Loucy (cell line): ENCODE measurements around the gene CNNM3.

Experiments
- H2AFZ ChIP-seq: fragments of 200-600 bp; sonication (generic); 2 replicates; pipeline ENCODE4 v1.6.0; 2016; ENCODE audit warnings: antibody characterized with exemption, mild to moderate bottlenecking, low read length, moderate library complexity
- H3F3A ChIP-seq: fragments of 200-600 bp; 2 replicates; pipeline ENCODE4 v1.6.0; 2016; ENCODE audit warnings: antibody characterized with exemption, low read depth, mild to moderate bottlenecking
- H3K27me3 ChIP-seq: fragments of 200-600 bp; sonication (generic); 2 replicates; pipeline ENCODE4 v1.6.1; 2014; ENCODE audit warnings: low read length, mild to moderate bottlenecking; ENCODE audit not compliant: insufficient read depth, poor library complexity, severe bottlenecking
- H3K36me3 ChIP-seq: fragments of 200-600 bp; sonication (generic); 2 replicates; pipeline ENCODE4 v1.6.1; 2016; ENCODE audit warnings: low read length; ENCODE audit not compliant: insufficient read depth
- H3K4me1 ChIP-seq: fragments of 200-600 bp; sonication (generic); 2 replicates; pipeline ENCODE4 v1.5.1; 2014; ENCODE audit warnings: low read length, mild to moderate bottlenecking; ENCODE audit not compliant: insufficient read depth, poor library complexity, severe bottlenecking
- H3K4me2 ChIP-seq: fragments of 200-600 bp; sonication (generic); 2 replicates; pipeline ENCODE4 v1.6.0; 2014; ENCODE audit warnings: antibody characterized with exemption, low read length, low read depth, mild to moderate bottlenecking; ENCODE audit not compliant: poor library complexity, severe bottlenecking
- H3K4me3 ChIP-seq: fragments of 200-600 bp; sonication (generic); 2 replicates; pipeline ENCODE4 v1.5.1; 2014; ENCODE audit warnings: low read length, mild to moderate bottlenecking, mixed read lengths; ENCODE audit not compliant: poor library complexity, severe bottlenecking
- H3K79me2 ChIP-seq: fragments of 200-600 bp; sonication (generic); 2 replicates; pipeline ENCODE4 v1.6.1; 2014; ENCODE audit warnings: low read length; ENCODE audit not compliant: insufficient read depth
- H3K9ac ChIP-seq: fragments of 200-600 bp; sonication (generic); 2 replicates; pipeline ENCODE4 v1.6.0; 2014; ENCODE audit warnings: mild to moderate bottlenecking, low read depth, low read length, moderate library complexity; ENCODE audit not compliant: poor library complexity, severe bottlenecking
- H3K9me2 ChIP-seq: fragments of 200-600 bp; sonication (generic); replicated peaks from 2 replicates; pipeline ENCODE4 v1.6.1; 2016; ENCODE audit warnings: low read depth, low read length, mixed read lengths
- H3K9me3 ChIP-seq: fragments of 200-600 bp; sonication (generic); 2 replicates; pipeline ENCODE4 v1.6.1; 2014; ENCODE audit warnings: mild to moderate bottlenecking, antibody characterized with exemption, low read length, low read depth; ENCODE audit not compliant: insufficient read depth
- H4K20me1 ChIP-seq: fragments of 200-600 bp; sonication (generic); 2 replicates; pipeline ENCODE4 v1.6.0; 2014; ENCODE audit warnings: antibody characterized with exemption, low read length, mild to moderate bottlenecking; ENCODE audit not compliant: insufficient read depth, poor library complexity, severe bottlenecking
- CTCF ChIP-seq: fragments of 200-600 bp; sonication (generic); conservative IDR thresholded peaks from 2 replicates; pipeline ENCODE4 v1.5.1; 2014; ENCODE audit warnings: mild to moderate bottlenecking, antibody characterized with exemption, low read length
- EZH2phosphoT487 ChIP-seq: fragments of 200-600 bp; IDR thresholded peaks from 2 replicates; pipeline ENCODE4 v1.6.1; 2018; ENCODE audit warnings: antibody characterized with exemption, mild to moderate bottlenecking, moderate library complexity, borderline replicate concordance

CNNM3 gene

GRCh38 chr2:96772903-96773671 is 43.0 kb upstream of the CNNM3 start:
- Histone ChIP-seq H3K9ac (no peak overlapping the region), H4K20me1 (no peaks in the 10 kb centered on the region)
- TF ChIP-seq EZH2phosphoT487 (no peak), CTCF (no peak)

DNA sequence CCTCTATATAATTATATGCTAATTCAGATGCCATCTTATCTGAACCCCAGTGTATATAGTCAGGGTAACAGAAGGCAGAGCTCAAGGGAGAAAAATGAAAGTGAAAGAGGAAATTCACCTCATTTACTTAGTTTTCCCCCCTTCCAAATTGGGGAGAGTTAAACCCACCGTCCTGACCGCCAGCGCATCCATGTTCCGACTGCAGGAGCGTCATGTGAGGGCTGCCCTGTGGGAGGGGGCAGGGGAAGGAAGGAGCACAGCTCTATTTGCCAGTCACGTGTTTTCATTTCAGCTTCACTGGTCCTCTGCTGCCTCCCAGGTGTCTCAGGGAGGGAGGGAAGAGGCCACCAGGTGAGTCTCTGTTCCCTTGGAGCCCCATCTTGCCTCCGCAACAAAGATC is 42.1 kb upstream of the CNNM3 start:
- no peak overlapping the region for H3K9ac ChIP-seq
- TF ChIP-seq CTCF (no peak), EZH2phosphoT487 (no peak)
- H3K9me2 ChIP-seq = no peaks in the 10 kb centered on the region
- no peaks in the 10 kb centered on the region for H3F3A ChIP-seq
- no peaks in the 10 kb centered on the region for H3K79me2 ChIP-seq
- no peaks in the 10 kb centered on the region for H3K9me3 ChIP-seq
- H2AFZ ChIP-seq = peak overlapping the region; percentile 65; the same call in 1 of the 2 replicates
- H3K4me1 ChIP-seq = peaks cover 5% of the 10 kb centered on the region
- H3K27me3 ChIP-seq = no peaks in the 10 kb centered on the region
- no peaks in the 10 kb centered on the region for H3K36me3 ChIP-seq
- peak overlapping the region; percentile 53 for H3K4me3 ChIP-seq
- H3K4me2 ChIP-seq = peak overlapping the region; percentile 66
- H4K20me1 ChIP-seq = no peaks in the 10 kb centered on the region

More at GRCh38 chr2:96772903-96773671, 43.0 kb upstream of the CNNM3 start:
- H3K79me2 ChIP-seq = no peaks in the 10 kb centered on the region
- H3F3A ChIP-seq = no peaks in the 10 kb centered on the region
- no peaks in the 10 kb centered on the region for H3K9me2 ChIP-seq
- no peaks in the 10 kb centered on the region for H3K27me3 ChIP-seq
- no peak overlapping the region for H3K4me2 ChIP-seq
- H3K9me3 ChIP-seq = no peaks in the 10 kb centered on the region
- H3K4me1 ChIP-seq = peaks cover 5% of the 10 kb centered on the region
- no peak overlapping the region for H2AFZ ChIP-seq
- H3K36me3 ChIP-seq = no peaks in the 10 kb centered on the region
- H3K4me3 ChIP-seq = no peak overlapping the region

- Histone ChIP-seq H4K20me1 (no peaks in the 10 kb centered on the region), H3K9me2 (no peaks in the 10 kb centered on the region), H3K4me2 (no peak overlapping the region), H3K79me2 (no peaks in the 10 kb centered on the region), H3K36me3 (no peaks in the 10 kb centered on the region), H3K4me3 (no peak overlapping the region), H2AFZ (no peak overlapping the region), H3F3A (no peaks in the 10 kb centered on the region), H3K4me1 (peaks cover 5% of the 10 kb centered on the region), H3K27me3 (no peaks in the 10 kb centered on the region), H3K9ac (no peak overlapping the region), H3K9me3 (no peaks in the 10 kb centered on the region)
- TF ChIP-seq CTCF = no peak
- no peak for TF ChIP-seq EZH2phosphoT487
These were observed 40.9 kb upstream of the CNNM3 start for GRCh38 chr2:96775160-96775559.
